HEK293T (cell line): ENCODE measurements around the gene SCN4B.

ENCODE experiments used
- ARNT ChIP-seq: fragments of 450-650 bp; IDR thresholded peaks from 2 replicates; pipeline ENCODE4 v1.6.1; 2017; ENCODE audit warnings: mild to moderate bottlenecking
- FOXA1 ChIP-seq: fragments of 450-650 bp; IDR thresholded peaks from 2 replicates; pipeline ENCODE4 v1.6.1; 2016; ENCODE audit warnings: mild to moderate bottlenecking
- FOXM1 ChIP-seq: fragments of 450-650 bp; IDR thresholded peaks from 2 replicates; pipeline ENCODE4 v1.6.1; 2017; ENCODE audit warnings: mild to moderate bottlenecking, borderline replicate concordance
- PKNOX1 ChIP-seq: fragments of 450-650 bp; IDR thresholded peaks from 2 replicates; pipeline ENCODE4 v1.6.1; 2016
- SP1 ChIP-seq: fragments of 450-650 bp; IDR thresholded peaks from 2 replicates; pipeline ENCODE4 v1.6.1; 2017

- TF ChIP-seq ARNT (no peak), FOXA1 (no peak), PKNOX1 (no peak), SP1 (no peak), FOXM1 (no peak)
These were observed 32.4 kb upstream of the SCN4B start for GRCh38 chr11:118184784-118185579.
